ENCODE measurements around the gene USP3. TPM values are rescaled to one million over a fixed set of nuclear protein-coding genes. Genes with fewer than 3 reads are reported as not detected.

Gene USP3
- total and polyA plus RNA-seq, 9 of the 15 experiments (the other 6 are each of a cell fraction or from before 2014, with no cell fraction given) = 17.3 to 54.3 (median 34.8) TPM

GRCh38 chr15:63524316-63525015, 20.1 kb downstream of the USP3 start (continued):
- TF ChIP-seq, protein P1, sequence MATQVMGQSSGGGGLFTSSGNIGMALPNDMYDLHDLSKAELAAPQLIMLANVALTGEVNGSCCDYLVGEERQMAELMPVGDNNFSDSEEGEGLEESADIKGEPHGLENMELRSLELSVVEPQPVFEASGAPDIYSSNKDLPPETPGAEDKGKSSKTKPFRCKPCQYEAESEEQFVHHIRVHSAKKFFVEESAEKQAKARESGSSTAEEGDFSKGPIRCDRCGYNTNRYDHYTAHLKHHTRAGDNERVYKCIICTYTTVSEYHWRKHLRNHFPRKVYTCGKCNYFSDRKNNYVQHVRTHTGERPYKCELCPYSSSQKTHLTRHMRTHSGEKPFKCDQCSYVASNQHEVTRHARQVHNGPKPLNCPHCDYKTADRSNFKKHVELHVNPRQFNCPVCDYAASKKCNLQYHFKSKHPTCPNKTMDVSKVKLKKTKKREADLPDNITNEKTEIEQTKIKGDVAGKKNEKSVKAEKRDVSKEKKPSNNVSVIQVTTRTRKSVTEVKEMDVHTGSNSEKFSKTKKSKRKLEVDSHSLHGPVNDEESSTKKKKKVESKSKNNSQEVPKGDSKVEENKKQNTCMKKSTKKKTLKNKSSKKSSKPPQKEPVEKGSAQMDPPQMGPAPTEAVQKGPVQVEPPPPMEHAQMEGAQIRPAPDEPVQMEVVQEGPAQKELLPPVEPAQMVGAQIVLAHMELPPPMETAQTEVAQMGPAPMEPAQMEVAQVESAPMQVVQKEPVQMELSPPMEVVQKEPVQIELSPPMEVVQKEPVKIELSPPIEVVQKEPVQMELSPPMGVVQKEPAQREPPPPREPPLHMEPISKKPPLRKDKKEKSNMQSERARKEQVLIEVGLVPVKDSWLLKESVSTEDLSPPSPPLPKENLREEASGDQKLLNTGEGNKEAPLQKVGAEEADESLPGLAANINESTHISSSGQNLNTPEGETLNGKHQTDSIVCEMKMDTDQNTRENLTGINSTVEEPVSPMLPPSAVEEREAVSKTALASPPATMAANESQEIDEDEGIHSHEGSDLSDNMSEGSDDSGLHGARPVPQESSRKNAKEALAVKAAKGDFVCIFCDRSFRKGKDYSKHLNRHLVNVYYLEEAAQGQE (IDR thresholded peaks at IDR 0.05; ENCODE audit: borderline replicate concordance) = no peak
- TF ChIP-seq, protein P1 (CRISPR knock-in tag; IDR thresholded peaks at IDR 0.05; ENCODE audit: low read depth) = no peak
- TF ChIP-seq SMAD2 (IDR thresholded peaks at IDR 0.05; ENCODE audit: low read depth, low read length) = no peak
- TF ChIP-seq, protein P2, sequence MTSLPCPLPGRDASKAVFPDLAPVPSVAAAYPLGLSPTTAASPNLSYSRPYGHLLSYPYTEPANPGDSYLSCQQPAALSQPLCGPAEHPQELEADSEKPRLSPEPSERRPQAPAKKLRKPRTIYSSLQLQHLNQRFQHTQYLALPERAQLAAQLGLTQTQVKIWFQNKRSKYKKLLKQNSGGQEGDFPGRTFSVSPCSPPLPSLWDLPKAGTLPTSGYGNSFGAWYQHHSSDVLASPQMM (CRISPR knock-in tag; IDR thresholded peaks at IDR 0.05) = no peak
- TF ChIP-seq BCOR (IDR thresholded peaks at IDR 0.05) = no peak
- no peak for TF ChIP-seq HDGF (IDR thresholded peaks at IDR 0.05)
- TF ChIP-seq, protein P3, sequence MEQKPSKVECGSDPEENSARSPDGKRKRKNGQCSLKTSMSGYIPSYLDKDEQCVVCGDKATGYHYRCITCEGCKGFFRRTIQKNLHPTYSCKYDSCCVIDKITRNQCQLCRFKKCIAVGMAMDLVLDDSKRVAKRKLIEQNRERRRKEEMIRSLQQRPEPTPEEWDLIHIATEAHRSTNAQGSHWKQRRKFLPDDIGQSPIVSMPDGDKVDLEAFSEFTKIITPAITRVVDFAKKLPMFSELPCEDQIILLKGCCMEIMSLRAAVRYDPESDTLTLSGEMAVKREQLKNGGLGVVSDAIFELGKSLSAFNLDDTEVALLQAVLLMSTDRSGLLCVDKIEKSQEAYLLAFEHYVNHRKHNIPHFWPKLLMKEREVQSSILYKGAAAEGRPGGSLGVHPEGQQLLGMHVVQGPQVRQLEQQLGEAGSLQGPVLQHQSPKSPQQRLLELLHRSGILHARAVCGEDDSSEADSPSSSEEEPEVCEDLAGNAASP (IDR thresholded peaks at IDR 0.05) = no peak
- no peak for TF ChIP-seq SNAPC5 (CRISPR knock-in tag; IDR thresholded peaks at IDR 0.05)
- TF ChIP-seq, protein P4, sequence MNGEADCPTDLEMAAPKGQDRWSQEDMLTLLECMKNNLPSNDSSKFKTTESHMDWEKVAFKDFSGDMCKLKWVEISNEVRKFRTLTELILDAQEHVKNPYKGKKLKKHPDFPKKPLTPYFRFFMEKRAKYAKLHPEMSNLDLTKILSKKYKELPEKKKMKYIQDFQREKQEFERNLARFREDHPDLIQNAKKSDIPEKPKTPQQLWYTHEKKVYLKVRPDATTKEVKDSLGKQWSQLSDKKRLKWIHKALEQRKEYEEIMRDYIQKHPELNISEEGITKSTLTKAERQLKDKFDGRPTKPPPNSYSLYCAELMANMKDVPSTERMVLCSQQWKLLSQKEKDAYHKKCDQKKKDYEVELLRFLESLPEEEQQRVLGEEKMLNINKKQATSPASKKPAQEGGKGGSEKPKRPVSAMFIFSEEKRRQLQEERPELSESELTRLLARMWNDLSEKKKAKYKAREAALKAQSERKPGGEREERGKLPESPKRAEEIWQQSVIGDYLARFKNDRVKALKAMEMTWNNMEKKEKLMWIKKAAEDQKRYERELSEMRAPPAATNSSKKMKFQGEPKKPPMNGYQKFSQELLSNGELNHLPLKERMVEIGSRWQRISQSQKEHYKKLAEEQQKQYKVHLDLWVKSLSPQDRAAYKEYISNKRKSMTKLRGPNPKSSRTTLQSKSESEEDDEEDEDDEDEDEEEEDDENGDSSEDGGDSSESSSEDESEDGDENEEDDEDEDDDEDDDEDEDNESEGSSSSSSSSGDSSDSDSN (IDR thresholded peaks at IDR 0.05; ENCODE audit: borderline replicate concordance in 1 of 2, low read depth in 2 of 2, low read length in 2 of 2) = 0 out of 4 replicates have a peak, but pooled peaks of 1 of the 2 experiments have one; percentile 57
- TF ChIP-seq ZNF121 (CRISPR knock-in tag; conservative IDR thresholded peaks at IDR 0.05) = no peak
- TF ChIP-seq ZNF12 (CRISPR knock-in tag; IDR thresholded peaks at IDR 0.05) = no peak
- no peak for TF ChIP-seq ZBTB26 (CRISPR knock-in tag; IDR thresholded peaks at IDR 0.05)
- TF ChIP-seq ELK1 (CRISPR knock-in tag; IDR thresholded peaks at IDR 0.05) = no peak

Data from K562 (cell line).